Mononuclear cell (primary cell): ENCODE measurements around the gene CHRNA1. TPM values are rescaled to one million over a fixed set of nuclear protein-coding genes. Genes with fewer than 3 reads are reported as not detected.

Experiments used
- H3K27me3 ChIP-seq: 2 replicates; pipeline ENCODE4 v1.6.0; 2011; ENCODE audit warnings: low read length, control low read depth; ENCODE audit not compliant: insufficient read depth
- H3K4me1 ChIP-seq: 2 replicates; pipeline ENCODE4 v1.5.1; 2011; ENCODE audit warnings: mild to moderate bottlenecking, low read length, control low read depth; ENCODE audit not compliant: insufficient read depth
- H3K4me3 ChIP-seq: 2 replicates; pipeline ENCODE4 v1.5.1; 2011; ENCODE audit warnings: mild to moderate bottlenecking, low read length, moderate library complexity
- H3K9me3 ChIP-seq: 2 replicates; pipeline ENCODE4 v1.5.1; 2011; ENCODE audit warnings: low read depth, mild to moderate bottlenecking, control low read depth, low read length
- total RNA-seq: library from RNA; depleted of rRNA; stranded (reverse); fragments of >200 nt; gene quantifications from one replicate; pipeline ENCODE4 v1.2.3, GENCODE V29; 2012

The CHRNA1 gene
- total RNA-seq, 1 donor, result 0.21 TPM

DNA sequence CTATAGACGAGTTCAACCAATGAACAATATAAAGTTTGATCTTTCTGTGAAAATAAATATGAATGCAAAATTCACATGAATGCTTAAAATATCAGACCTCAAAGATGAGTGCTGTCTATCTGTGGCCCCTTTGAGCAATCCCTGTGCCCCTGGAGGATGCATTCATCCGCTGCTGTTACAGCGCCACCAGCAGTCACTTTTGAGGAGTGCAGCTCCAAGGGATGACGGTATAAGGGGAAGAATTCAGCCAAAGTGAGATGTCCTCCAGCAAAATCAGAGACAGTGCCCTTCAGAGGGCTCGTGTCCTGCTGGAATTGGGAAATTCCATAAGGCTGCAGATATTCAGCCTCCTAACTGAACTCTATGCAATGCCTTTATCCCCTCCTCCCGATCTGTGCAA lies 12.0 kb upstream of the CHRNA1 start:
- H3K4me1 ChIP-seq, result peaks cover 21% of the 10 kb centered on the region
- no peaks in the 10 kb centered on the region for H3K27me3 ChIP-seq

DNA sequence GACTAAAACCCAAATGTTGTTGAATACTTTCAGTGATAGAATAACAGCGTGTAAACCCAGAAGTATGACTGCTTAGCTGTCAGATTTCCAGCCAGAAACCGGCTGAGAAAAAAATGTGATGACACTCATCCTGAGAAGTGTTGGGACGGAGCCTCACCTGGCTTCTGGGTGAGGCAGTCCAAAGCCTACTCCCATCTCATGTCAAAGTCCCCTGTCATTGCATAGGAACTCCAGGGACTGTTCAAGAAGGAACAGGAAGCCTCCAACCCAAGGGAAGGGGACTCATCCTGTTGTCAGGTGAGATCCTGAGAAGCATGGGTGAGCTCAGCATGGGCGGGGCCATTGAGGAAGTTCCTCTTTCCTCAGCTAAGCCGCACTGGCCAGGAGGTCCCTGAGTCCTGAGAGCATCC lies 11.3 kb upstream of the CHRNA1 start:
- H3K4me1 ChIP-seq, result peaks cover 21% of the 10 kb centered on the region
- no peaks in the 10 kb centered on the region for H3K27me3 ChIP-seq
- no peaks in the 10 kb centered on the region for H3K9me3 ChIP-seq
- no peak overlapping the region for H3K4me3 ChIP-seq

More for the DNA sequence above, 12.0 kb upstream of the CHRNA1 start:
- Histone ChIP-seq H3K4me3 (no peak overlapping the region), H3K9me3 (no peaks in the 10 kb centered on the region)

DNA sequence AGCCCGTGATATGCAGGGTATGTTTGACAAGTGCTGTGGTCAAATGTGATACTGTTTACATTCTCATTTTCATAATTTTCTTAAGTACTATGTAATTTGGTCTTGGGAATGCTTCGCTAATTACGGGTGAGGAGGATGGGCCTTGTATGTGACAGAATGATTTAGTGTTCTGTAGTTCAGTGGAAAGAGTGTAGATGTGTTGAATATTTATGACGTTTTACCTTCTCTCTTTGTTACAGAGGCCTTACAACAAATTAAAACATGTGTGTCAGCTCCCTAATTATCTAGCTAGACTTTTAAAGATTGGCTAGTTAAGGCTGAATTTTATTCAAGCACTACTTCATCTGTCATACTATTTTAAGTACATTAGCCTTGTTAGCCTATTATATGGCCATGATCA lies 10.6 kb upstream of the CHRNA1 start:
- H3K4me1 ChIP-seq, result peaks cover 21% of the 10 kb centered on the region
- no peaks in the 10 kb centered on the region for H3K9me3 ChIP-seq
- H3K27me3 ChIP-seq, result no peaks in the 10 kb centered on the region
- H3K4me3 ChIP-seq, result no peak overlapping the region

DNA sequence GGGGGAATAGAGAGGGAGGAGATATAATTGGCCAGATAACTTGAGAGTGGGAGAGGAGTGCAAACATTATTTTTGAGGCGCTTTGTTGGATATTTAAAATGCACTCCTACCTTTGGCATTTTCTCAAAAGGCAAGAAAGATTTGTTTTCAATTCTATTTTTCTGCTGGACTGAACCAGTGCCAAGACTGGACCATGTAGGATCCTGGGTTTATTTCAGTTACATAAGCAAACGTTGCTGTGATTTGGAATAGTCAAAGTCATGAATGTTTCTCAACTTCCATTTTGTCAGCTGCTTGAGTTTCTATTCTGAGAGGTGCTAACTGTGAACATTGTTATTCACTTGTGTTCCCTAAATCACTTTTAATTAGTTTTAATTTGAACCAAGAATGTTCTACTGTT lies 8.9 kb upstream of the CHRNA1 start:
- Histone ChIP-seq H3K4me1 (peaks cover 7% of the 10 kb centered on the region), H3K4me3 (no peak overlapping the region), H3K27me3 (no peaks in the 10 kb centered on the region), H3K9me3 (no peaks in the 10 kb centered on the region)

DNA sequence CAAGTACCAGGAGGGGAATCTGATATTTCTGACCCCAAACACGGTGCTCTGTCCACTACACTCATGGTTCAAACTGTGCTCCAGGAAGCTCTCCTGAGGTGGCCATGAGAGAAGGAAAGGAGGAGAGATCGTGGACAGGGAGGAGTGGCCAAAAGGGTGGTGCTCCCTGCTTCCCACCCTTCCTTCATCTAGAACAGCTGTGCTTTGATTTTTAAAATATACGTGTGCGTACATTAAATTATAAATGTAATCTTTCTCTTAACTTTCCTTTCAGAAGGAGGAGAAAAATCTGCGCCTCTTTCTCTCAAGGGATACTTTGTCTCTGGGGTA lies 8.2 kb upstream of the CHRNA1 start:
- Histone ChIP-seq H3K9me3 (no peaks in the 10 kb centered on the region), H3K27me3 (no peaks in the 10 kb centered on the region), H3K4me3 (no peak overlapping the region), H3K4me1 (no peaks in the 10 kb centered on the region)

DNA sequence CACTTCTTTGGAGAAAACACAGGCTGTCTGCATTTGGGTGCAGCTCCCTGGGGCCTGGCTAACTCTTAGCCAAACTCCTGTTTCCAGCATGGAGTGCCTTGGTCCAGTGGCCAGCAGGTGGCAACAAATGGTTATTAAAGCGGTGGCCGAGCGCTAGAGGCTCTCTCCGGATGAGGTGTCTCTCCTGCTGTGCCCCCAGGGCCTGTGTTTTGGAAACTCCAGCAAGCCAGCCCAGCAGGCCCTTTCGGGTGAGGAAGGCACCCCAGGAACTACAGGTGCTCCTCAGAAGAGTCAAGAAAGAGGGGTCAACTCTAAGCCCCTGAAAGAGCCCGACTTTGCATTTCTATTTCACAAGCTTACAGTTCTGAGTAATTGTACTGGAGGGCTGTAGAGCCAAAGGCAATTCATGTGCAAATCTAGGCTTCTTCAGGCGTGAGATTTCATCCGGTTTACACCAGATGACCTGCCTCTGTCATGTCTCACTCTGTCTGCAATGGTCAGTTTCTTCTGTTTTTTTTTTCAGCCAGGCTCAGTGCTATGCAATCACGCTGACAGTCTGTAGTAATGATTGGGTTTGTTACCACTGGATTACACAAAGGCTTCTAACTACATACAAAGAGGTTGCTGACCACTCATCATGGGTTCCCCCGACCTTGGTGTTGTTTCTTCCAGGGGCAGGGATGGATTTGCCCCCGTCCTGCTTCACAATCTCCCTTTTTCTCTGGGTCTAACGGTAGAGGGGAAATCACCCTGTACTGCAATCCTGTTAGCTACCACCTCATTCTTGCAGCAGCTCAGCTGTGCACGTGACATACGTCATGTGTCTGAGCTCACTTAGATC lies 7.6 kb upstream of the CHRNA1 start:
- Histone ChIP-seq H3K4me1 (no peaks in the 10 kb centered on the region), H3K4me3 (no peak overlapping the region), H3K27me3 (peaks cover 2% of the 10 kb centered on the region), H3K9me3 (no peaks in the 10 kb centered on the region)

DNA sequence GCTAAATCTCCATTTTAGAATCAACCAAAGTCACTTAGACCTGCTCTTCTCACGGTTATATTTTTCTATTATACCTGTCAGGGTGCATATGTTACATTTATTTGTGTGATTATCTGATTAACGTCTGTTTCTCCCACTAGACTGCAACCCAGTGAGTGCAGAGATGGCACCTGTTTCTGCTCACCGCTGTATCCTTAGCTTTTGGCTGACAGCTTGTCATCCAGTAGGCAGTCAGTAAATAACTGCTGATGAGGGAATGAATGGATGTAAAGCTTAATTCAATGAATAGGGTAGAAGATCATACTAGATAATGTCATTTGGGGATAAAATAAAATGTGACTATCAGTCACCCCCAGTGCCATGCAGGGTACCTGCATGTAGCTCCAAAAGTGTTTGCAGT lies 6.9 kb upstream of the CHRNA1 start:
- Histone ChIP-seq H3K4me1 (no peaks in the 10 kb centered on the region), H3K9me3 (no peaks in the 10 kb centered on the region), H3K4me3 (no peak overlapping the region), H3K27me3 (peaks cover 6% of the 10 kb centered on the region)

DNA sequence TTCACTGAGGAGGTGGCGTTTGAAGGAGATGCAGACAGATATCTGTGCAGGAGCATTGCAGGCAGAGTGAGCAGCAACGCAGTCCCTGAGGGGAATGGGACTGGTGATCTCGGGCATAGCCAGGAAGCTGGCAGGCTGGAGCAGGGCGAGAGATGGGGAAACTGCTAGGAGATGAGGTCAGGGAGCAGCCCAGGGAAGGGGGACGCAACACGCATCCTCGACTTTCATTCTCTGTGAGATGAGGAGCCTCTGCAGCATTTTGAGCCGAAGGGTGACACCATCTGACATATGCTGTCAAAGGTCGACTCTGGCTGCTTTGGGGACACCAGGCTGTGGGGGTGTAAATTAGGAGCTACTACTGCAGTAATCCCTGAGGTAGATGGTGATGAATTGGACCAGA lies 4.3 kb upstream of the CHRNA1 start:
- H3K4me1 ChIP-seq, result no peaks in the 10 kb centered on the region
- H3K27me3 ChIP-seq, result peaks cover 10% of the 10 kb centered on the region
- no peaks in the 10 kb centered on the region for H3K9me3 ChIP-seq
- H3K4me3 ChIP-seq, result no peak overlapping the region

DNA sequence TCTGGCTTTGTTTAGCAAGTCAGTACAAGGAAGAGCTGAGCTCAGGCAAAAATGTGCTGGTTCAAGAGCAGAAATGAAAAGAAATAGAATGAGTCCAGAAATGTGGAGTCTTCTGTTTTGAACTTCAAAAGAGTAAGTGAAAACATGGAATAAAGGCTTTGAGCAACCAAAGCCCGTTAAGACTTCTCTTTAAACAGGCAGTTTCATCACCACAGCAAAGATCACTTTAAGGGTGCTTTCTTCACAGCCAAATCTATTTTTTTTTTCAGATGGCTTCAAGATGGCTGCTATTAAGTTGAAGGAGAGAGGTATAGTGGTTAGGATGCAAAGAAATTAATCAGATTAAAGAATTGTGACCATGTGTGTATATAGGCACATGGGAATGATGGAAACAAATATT lies 2.0 kb upstream of the CHRNA1 start:
- no peak overlapping the region for H3K4me3 ChIP-seq
- H3K9me3 ChIP-seq, result no peaks in the 10 kb centered on the region
- no peaks in the 10 kb centered on the region for H3K4me1 ChIP-seq
- H3K27me3 ChIP-seq, result peaks cover 15% of the 10 kb centered on the region

DNA sequence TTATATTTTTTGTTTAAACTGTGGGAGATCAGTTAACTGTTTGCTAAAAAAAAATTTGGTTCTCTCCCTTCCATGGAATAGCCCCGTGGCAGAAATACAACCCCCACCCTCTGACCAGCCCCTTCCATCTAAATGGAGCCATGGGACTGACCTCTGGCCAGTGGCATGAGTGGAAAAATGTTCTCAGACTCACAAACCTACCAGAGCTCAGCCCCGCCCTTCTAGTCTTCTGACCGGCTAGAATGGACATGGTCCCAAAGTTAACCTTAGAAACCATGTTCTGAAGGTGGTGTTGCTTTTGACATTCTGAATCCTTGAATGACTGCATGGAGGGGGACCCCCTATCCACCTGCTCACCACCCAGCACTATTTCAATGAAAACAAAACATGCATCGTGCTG lies 1.3 kb upstream of the CHRNA1 start:
- peaks cover 20% of the 10 kb centered on the region for H3K27me3 ChIP-seq
- no peak overlapping the region for H3K4me3 ChIP-seq
- no peaks in the 10 kb centered on the region for H3K4me1 ChIP-seq
- H3K9me3 ChIP-seq, result no peaks in the 10 kb centered on the region

DNA sequence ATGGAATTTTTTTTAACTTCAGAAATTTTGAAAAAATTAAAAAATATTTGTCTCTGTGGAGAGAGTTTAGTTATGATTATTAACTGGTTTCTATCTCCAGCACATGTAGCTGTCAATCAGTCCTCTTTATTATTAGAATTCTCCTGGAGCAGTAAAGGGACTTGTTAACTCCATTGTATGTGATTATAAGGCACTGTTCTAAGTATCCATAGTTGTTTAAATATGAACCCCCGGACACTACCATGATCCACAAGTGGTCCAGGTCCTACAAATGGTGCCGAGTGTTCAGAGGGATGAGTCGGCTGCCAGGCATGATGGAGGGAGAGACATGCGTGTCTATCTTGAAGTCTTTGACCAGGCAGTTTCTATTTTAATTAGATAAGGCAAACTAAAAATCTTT lies 492 bp downstream of the CHRNA1 start:
- H3K4me3 ChIP-seq, result no peak overlapping the region
- H3K9me3 ChIP-seq, result no peaks in the 10 kb centered on the region
- no peaks in the 10 kb centered on the region for H3K4me1 ChIP-seq
- H3K27me3 ChIP-seq, result peaks cover 20% of the 10 kb centered on the region

DNA sequence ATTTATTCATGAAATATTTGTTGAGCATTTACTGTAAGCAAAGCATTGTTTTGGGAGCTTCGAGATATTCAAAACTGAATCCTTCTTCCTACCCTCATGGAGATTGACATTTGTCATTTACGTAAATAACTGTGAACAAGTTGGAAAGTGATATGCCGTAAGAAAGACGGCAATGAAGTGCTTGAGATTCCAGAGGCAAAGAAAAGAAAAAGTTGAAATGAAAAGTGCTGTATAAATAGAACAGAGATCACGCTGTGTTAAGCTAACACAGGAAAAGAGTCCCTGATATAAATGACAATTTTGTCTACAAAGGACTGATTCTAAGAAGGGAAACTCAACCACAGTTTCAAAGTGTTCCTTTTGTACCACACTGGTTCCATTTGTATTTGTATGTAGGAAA lies 1.8 kb downstream of the CHRNA1 start:
- no peak overlapping the region for H3K4me3 ChIP-seq
- no peaks in the 10 kb centered on the region for H3K4me1 ChIP-seq
- H3K27me3 ChIP-seq, result peaks cover 20% of the 10 kb centered on the region
- H3K9me3 ChIP-seq, result no peaks in the 10 kb centered on the region

DNA sequence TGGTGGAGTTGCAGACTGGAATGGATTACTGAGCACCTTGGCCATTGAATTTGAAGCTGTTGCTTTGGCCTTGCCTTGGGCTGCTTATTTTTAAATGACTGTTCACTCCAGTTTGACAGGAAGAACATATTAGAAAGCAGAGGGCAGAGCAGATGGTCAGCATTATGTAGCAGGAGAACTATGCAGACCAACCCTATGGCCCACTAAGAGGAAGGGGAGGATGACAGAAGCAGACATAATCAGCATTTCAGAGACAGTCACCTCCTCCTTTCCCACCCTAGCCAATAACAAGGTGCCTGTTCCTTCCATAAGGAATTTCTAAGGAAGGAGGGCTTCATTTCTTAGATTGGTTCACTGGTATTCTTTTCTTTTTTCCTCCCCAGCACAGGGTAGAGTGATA lies 2.4 kb downstream of the CHRNA1 start:
- Histone ChIP-seq H3K4me1 (no peaks in the 10 kb centered on the region), H3K27me3 (peaks cover 17% of the 10 kb centered on the region), H3K4me3 (no peak overlapping the region), H3K9me3 (no peaks in the 10 kb centered on the region)

DNA sequence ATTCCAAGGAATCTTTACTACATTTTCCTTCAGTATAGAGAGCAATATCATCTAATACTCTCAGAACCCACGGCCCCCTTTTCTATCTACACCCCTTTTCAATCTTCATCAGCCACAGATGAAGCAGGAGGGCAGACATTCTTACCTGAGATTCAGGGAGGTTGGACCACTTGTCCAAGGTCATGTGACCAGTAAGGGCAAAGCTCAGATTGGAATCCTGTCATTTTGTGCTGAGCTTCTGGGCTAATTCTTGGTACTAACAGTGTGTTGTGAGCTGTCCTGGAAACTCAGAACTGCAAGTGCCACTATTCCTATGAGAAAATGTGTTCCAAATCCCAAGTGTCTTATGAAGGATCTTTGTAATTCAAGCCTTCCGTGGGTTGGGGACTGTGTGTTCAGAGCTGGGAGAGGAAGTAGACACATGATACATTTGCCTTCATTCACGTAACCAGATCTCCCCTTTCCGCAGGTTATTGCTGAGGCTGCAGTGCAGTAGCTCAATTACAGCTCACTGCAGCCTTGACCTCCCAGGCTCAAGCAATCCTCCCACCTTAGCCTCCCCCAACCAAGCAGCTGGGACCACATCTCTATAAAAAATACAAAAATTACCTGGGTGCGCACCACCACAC lies 3.3 kb downstream of the CHRNA1 start:
- H3K4me3 ChIP-seq, result no peak overlapping the region
- peaks cover 14% of the 10 kb centered on the region for H3K27me3 ChIP-seq
- H3K4me1 ChIP-seq, result no peaks in the 10 kb centered on the region
- no peaks in the 10 kb centered on the region for H3K9me3 ChIP-seq

DNA sequence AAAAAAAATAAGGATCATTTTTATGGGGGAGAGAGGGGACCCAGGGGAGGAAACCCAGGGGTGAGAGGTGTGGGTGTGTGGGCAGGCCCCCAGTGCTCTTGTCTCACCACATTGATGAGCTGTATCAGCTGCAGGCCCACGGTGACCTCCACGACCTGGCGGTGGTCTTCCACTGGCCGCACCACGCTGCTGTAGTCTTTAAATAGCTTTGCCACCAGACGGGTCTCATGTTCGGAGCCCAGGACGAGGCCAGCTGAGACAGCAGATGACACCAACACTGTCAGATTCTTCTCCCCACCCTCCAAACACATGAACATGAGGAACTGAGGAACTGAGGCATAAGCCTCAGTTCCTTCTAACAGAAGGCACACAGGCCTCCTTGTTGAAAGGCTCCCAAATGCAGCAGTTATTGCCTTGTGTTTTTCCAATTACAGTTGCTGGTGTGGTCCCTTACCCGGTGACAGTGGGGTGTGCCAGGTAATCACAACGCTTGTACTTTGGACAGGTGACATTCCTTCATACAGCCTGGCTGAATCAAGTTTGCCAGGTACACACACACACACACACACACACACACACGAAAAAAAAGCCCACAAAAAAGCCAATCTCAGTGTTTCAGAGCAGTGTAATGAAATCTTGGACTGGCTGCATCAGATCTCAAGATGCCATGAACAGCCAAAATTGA lies 4.7 kb downstream of the CHRNA1 start:
- Histone ChIP-seq H3K4me3 (no peak overlapping the region), H3K27me3 (peaks cover 10% of the 10 kb centered on the region), H3K9me3 (no peaks in the 10 kb centered on the region), H3K4me1 (no peaks in the 10 kb centered on the region)
